HEK293T (cell line): ENCODE results near the gene IGSF8.
"Not testable (repeated sequence)": the region's sequence is repeated elsewhere in the genome, so short reads cannot be mapped to it uniquely, and the experiment has no call there.

Experiments used
- CTCF ChIA-PET: fragments of 350-600 bp; formaldehyde crosslinking; extraction: SDS; loops from one replicate; lab custom pipeline; 2021; ENCODE audit warnings: antibody characterized with exemption, inconsistent platforms; lab: Yijun Ruan, JAX
- POLR2A ChIA-PET: fragments of 350-600 bp; formaldehyde crosslinking; extraction: SDS; loops from one replicate; lab custom pipeline; 2020; ENCODE audit warnings: antibody characterized with exemption, inconsistent platforms; lab: Yijun Ruan, JAX
- DNase-seq: peaks from one replicate; pipeline ENCODE4 v3.0.0; 2012; ENCODE audit warnings: mixed read lengths; ENCODE audit errors: extremely low spot score
- ARNT ChIP-seq: fragments of 450-650 bp; IDR thresholded peaks from 2 replicates; pipeline ENCODE4 v1.6.1; 2017; ENCODE audit warnings: mild to moderate bottlenecking
- BHLHE40 ChIP-seq: fragments of 450-650 bp; IDR thresholded peaks from 2 replicates; pipeline ENCODE4 v1.6.1; 2016; ENCODE audit warnings: mild to moderate bottlenecking, moderate library complexity, borderline replicate concordance
- CTBP1 ChIP-seq: fragments of 450-650 bp; IDR thresholded peaks from 2 replicates; pipeline ENCODE4 v1.6.1; 2016; ENCODE audit warnings: borderline replicate concordance
- ELF4 ChIP-seq: fragments of 450-650 bp; IDR thresholded peaks from 2 replicates; pipeline ENCODE4 v1.6.1; 2017; ENCODE audit warnings: antibody characterized with exemption
- FOXA1 ChIP-seq: fragments of 450-650 bp; IDR thresholded peaks from 2 replicates; pipeline ENCODE4 v1.6.1; 2016; ENCODE audit warnings: mild to moderate bottlenecking
- FOXK2 ChIP-seq: fragments of 450-650 bp; IDR thresholded peaks from 2 replicates; pipeline ENCODE4 v1.6.1; 2016; ENCODE audit warnings: mild to moderate bottlenecking
- FOXM1 ChIP-seq: fragments of 450-650 bp; IDR thresholded peaks from 2 replicates; pipeline ENCODE4 v1.6.1; 2017; ENCODE audit warnings: mild to moderate bottlenecking, borderline replicate concordance
- HDGF ChIP-seq: fragments of 450-650 bp; IDR thresholded peaks from 2 replicates; pipeline ENCODE4 v1.6.1; 2017; ENCODE audit warnings: antibody characterized with exemption, borderline replicate concordance
- L3MBTL2 ChIP-seq: fragments of 450-650 bp; conservative IDR thresholded peaks from 2 replicates; pipeline ENCODE4 v1.6.1; 2016; ENCODE audit warnings: mild to moderate bottlenecking
- LEF1 ChIP-seq: fragments of 450-650 bp; IDR thresholded peaks from 2 replicates; pipeline ENCODE4 v1.6.1; 2017; ENCODE audit warnings: mild to moderate bottlenecking, borderline replicate concordance
- NFRKB ChIP-seq: fragments of 450-650 bp; IDR thresholded peaks from 2 replicates; pipeline ENCODE4 v1.6.1; 2016; ENCODE audit warnings: mild to moderate bottlenecking, moderate library complexity
- SP1 ChIP-seq: fragments of 450-650 bp; IDR thresholded peaks from 2 replicates; pipeline ENCODE4 v1.6.1; 2017
- SUZ12 ChIP-seq: fragments of 450-650 bp; IDR thresholded peaks from 2 replicates; pipeline ENCODE4 v1.6.1; 2016; ENCODE audit warnings: mild to moderate bottlenecking
- TARDBP ChIP-seq: fragments of 450-650 bp; IDR thresholded peaks from 2 replicates; pipeline ENCODE4 v1.6.1; 2016
- ZNF384 ChIP-seq: fragments of 450-650 bp; IDR thresholded peaks from 2 replicates; pipeline ENCODE4 v1.6.1; 2016
- TF ChIP-seq, protein P1 (sequence below): fragments of 450-650 bp; IDR thresholded peaks from 2 replicates; pipeline ENCODE4 v1.6.1; 2016

Gene IGSF8

DNA sequence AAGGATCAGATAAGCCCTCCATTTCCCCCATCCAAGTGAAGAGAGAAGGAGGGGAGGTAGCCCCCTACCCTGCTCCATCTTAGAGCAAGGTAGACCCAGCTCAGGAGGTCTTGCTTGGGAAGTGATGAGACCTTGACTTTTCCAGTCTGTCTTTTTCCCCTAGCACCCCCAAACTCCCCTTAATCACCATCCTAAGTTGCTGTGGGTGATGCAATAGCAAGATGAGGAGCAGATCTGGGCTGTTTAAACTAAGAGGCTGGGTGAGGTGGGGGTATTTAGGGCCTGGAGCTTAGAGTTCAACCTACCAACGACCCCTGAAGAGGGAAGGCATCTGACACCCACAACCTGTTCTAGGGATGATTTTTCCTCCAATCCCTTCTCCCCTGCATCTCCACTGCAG is 18.9 kb upstream of the IGSF8 start:
- ChIA-PET CTCF (interaction anchor here (0.9 to 1.3 kb wide), 2 partner anchors 71 to 135 kb away, joined by 3 read pairs; no protein-coding TSS in a partner anchor), POLR2A (no interaction called here)
- DNase-seq, result no peak
- no peak for TF ChIP-seq FOXM1
- TF ChIP-seq, protein P1, sequence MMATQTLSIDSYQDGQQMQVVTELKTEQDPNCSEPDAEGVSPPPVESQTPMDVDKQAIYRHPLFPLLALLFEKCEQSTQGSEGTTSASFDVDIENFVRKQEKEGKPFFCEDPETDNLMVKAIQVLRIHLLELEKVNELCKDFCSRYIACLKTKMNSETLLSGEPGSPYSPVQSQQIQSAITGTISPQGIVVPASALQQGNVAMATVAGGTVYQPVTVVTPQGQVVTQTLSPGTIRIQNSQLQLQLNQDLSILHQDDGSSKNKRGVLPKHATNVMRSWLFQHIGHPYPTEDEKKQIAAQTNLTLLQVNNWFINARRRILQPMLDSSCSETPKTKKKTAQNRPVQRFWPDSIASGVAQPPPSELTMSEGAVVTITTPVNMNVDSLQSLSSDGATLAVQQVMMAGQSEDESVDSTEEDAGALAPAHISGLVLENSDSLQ, result no peak
- TF ChIP-seq BHLHE40, result no peak
- no peak for TF ChIP-seq TARDBP
- no peak for TF ChIP-seq ZNF384
- no peak for TF ChIP-seq ELF4
- TF ChIP-seq L3MBTL2, result no peak

DNA sequence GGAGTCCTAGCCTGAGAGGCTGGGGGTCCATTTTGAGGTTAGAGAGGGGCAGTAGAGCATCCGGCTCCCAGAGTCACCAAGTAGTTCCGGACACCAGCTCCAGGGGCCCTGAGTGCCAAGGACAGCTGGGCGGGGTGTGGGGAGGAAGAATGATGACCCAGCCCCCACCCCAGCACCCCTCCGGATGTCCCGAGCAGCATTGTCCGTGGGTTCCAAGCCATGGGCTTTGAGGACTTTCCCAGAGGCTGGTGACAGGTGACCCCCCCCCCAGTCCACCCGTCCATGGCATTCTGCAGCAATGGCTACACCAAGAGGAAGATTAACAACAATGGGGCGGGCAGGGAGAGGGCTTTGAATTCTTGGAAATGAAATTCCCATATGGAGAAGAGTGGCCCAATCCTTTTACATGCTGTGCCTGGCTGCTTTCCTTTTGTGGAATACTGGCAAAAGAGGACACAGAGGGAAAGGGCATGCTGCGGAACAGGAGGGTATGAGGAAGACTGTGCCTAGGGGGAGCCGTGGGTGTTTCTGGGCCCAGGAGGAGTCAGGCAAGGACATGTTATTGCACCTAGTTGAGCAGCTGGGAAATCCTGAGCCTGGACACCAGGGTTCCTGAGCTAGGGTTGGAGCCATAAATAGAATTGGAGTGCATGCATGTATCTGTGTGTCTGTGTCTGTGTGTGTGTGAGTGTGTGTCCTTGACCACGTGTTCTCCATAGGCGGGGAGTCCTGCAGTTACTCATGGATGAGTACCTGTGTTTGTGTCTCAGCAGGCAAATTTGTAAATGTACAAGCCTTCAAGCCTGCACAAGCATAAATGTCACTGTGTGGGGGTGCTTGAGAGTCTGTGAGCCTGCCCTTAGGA is 18.1 kb upstream of the IGSF8 start:
- DNase-seq, result no peak

DNA sequence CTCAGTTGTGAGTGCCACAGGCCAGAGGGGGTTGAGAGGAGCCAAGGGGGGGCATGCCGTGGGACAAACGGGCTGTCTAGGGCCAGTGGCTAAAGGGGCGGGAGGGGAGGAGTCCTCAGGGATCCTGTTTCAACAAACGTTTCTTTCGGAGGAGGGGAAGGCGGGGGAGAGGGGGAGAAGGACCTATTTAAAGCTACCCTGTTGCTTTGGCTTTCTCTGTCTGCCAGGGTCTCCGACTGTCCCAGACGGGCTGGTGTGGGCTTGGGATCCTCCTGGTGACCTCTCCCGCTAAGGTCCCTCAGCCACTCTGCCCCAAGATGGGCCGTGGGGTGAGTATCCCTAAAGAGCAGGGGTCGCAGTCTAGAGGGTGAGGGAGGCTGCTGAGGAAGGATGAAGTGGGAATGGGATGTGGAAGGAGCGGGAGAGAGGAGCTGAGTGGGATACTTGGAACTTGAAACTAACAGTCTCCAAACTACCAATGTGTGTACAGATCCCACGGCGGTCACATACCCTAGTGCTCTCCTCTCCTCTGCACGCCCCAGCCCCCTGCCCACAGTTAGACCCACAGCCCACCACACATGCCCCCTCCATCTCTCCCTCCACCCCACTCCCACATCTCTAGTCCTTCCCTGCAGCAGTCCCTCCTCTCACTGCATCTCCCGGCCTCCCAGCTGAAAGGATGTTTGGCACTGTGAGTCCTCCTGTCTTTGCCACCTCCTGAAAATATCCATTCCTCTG is 17.3 kb upstream of the IGSF8 start, which contains the start of gene ATP1A2:
Gene ATP1A2, plus strand, starts transcription at position 215 of the 738 bp plus-strand sequence. Its CDS starts 103 bp downstream, at position 318.
- ChIA-PET CTCF (no interaction called here), POLR2A (no interaction called here)
- no peak for DNase-seq

More for the DNA sequence above, 18.1 kb upstream of the IGSF8 start:
- ChIA-PET CTCF (interaction anchor here (0.9 to 1.3 kb wide), 2 partner anchors 70 to 136 kb away, joined by 3 read pairs; no protein-coding TSS in a partner anchor), POLR2A (no interaction called here)
- no peak for TF ChIP-seq ELF4
- TF ChIP-seq CTBP1, result no peak
- no peak for TF ChIP-seq FOXM1

DNA sequence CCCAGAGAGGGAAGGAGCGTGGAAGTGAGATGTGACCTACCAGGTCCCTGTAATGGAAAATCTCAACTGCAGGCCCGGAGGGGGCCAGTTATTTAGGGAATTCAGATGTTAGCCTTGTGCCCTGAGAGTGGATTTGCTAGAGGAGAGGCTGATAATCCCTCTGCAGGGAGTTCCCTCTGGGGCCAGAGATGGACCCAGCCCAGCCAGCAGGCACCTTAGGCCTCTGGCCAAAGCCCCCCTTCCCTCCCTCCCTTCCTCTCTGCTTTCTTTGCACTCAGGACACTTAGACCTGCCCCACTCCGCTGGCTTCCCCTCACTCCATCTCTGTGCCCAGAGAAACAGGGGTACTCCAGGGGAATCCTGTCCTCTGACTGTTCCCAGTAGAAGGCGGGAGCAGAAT is 15.7 kb upstream of the IGSF8 start:
- POLR2A ChIA-PET, result no interaction called here
- DNase-seq, result no peak
- TF ChIP-seq FOXM1, result no peak
- no peak for TF ChIP-seq LEF1
- no peak for TF ChIP-seq TARDBP
- TF ChIP-seq ZNF384, result no peak
- no peak for TF ChIP-seq SP1
- TF ChIP-seq CTBP1, result no peak
- TF ChIP-seq ARNT, result no peak
- TF ChIP-seq FOXK2, result no peak
- TF ChIP-seq SUZ12, result no peak
- TF ChIP-seq L3MBTL2, result no peak
- TF ChIP-seq FOXA1, result no peak
- TF ChIP-seq NFRKB, result no peak
- TF ChIP-seq BHLHE40, result no peak
- no peak for TF ChIP-seq ELF4
- no peak for TF ChIP-seq HDGF
- CTCF ChIA-PET, result interaction anchor here (0.6 to 1.3 kb wide), 2 partner anchors 17 to 138 kb away, joined by 3 read pairs; no protein-coding TSS in a partner anchor

More for the DNA sequence above, 17.3 kb upstream of the IGSF8 start, which contains the start of gene ATP1A2:
- TF ChIP-seq NFRKB (no peak), SUZ12 (no peak), FOXA1 (no peak), ELF4 (no peak), LEF1 (no peak), HDGF (no peak), FOXK2 (no peak), CTBP1 (no peak), ZNF384 (no peak), FOXM1 (no peak), L3MBTL2 (no peak), BHLHE40 (no peak), SP1 (no peak), ARNT (no peak), TARDBP (no peak)
- TF ChIP-seq, protein P1, result no peak

DNA sequence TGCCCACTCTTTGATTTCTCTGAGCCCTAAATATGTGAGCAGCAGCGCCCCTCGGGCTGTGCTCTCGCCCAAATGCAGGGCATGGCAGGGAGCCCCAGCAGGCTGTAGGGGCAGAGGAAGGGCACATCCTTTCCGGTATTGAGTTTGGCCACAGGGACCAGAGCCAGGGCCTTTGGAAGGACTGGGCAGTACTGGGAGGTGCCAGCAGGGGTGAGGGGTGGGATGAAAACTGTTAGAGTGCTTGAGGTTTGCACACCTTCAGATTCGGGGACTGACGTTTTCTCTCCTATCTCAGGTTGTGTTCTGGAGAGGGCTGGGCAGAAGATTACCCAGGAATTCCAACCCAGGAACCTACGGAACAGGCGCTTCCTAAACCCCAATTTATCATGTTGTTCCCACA is 15.0 kb upstream of the IGSF8 start:
- ChIA-PET POLR2A (no interaction called here), CTCF (no interaction called here)
- TF ChIP-seq SUZ12 (no peak), NFRKB (no peak), CTBP1 (no peak), ARNT (no peak)
- no peak for DNase-seq

DNA sequence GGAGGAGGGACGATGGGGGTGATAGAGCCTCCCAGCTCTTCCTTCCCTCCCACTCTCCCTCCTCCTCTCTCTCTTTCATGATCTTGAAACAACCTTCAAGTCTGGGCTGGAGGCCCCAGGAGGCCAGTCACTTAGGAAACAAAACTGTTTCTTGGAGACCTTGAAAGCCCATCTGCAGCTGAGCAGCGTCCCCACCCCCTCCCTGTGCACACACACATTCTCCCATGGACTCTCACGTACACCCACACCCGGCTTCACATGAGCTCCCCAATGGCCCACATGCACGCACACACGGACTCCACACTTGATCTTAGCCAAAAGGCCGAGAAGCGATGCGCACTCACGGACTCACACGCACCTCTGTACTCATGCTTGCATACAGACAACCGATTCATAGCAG is 13.9 kb upstream of the IGSF8 start:
- no peak for DNase-seq
- ChIA-PET POLR2A (no interaction called here), CTCF (interaction anchor here (0.6 to 0.7 kb wide), 2 partner anchors 164 to 290 kb away, joined by 3 read pairs; no protein-coding TSS in a partner anchor)
- TF ChIP-seq CTBP1, result no peak
- TF ChIP-seq L3MBTL2, result no peak
- no peak for TF ChIP-seq ZNF384
- no peak for TF ChIP-seq NFRKB
- no peak for TF ChIP-seq HDGF
- TF ChIP-seq FOXA1, result no peak
- no peak for TF ChIP-seq SP1
- no peak for TF ChIP-seq TARDBP
- no peak for TF ChIP-seq LEF1
- no peak for TF ChIP-seq BHLHE40
- no peak for TF ChIP-seq ELF4
- no peak for TF ChIP-seq FOXM1

DNA sequence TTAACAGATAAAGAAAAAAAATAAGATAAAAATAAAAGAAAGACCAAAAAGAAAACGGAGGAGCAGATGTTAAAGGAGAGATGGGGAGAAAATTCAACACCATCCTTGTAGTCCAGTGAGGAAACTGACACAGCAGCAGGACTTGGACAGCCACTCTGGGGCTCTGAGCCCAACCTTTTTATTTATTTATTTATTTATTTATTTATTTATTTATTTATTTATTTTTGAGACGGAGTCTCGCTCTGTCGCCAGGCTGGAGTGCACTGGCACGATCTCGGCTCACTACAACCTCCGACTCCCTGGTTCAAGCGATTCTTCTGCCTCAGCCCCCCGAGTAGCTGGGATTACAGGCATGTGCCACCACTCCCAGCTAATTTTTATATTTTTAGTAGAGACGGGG is 13.0 kb upstream of the IGSF8 start:
- CTCF ChIA-PET, DNase-seq, POLR2A ChIA-PET: not testable (repeated sequence)
